Esophagus muscularis mucosa (tissue), 3 donors: ENCODE results near the gene HTATSF1.

Experiments
- CTCF ChIP-seq, 3 experiments: fragments of 200-600 bp in 2 of 3; fragments of 450-650 bp in 1 of 3; sonication (generic) in 2 of 3; IDR thresholded peaks; one replicate each; pipeline ENCODE4 v1.5.1; 2017 to 2019; ENCODE audit warnings: antibody characterized with exemption in 3 of 3, mild to moderate bottlenecking in 2 of 3, moderate library complexity in 1 of 3
- POLR2A ChIP-seq: fragments of 450-650 bp; IDR thresholded peaks from one replicate; pipeline ENCODE4 v1.6.1; 2017; ENCODE audit warnings: antibody characterized with exemption, moderate library complexity, mild to moderate bottlenecking, low read depth
- POLR2AphosphoS5 ChIP-seq, 2 donors: sonication (generic); formaldehyde crosslinking; IDR thresholded peaks; one replicate each; pipeline ENCODE4 v1.6.1; 2017; ENCODE audit warnings: antibody characterized with exemption in 2 of 2

GRCh38 chrX:136555694-136556093 lies 58.3 kb downstream of the HTATSF1 start:
- TF ChIP-seq CTCF (IDR thresholded peaks at IDR 0.05) (no peak), POLR2A (no peak), POLR2AphosphoS5 (IDR thresholded peaks at IDR 0.05) (no peak)
